HEK293 (cell line): ENCODE data around the gene HAUS5.

Experiments used
- CTCF ChIA-PET: fragments of 350-600 bp; formaldehyde crosslinking; extraction: SDS; loops from one replicate; lab custom pipeline; 2021; ENCODE audit warnings: antibody characterized with exemption; lab: Yijun Ruan, JAX
- POLR2A ChIA-PET: fragments of 300-600 bp; formaldehyde crosslinking; extraction: SDS; loops from one replicate; lab custom pipeline; 2020; ENCODE audit warnings: antibody characterized with exemption, inconsistent platforms; lab: Yijun Ruan, JAX
- H3K27ac ChIP-seq: fragments of 200-500 bp; sonication (Bioruptor generic); 2 replicates; pipeline ENCODE4 v1.5.1; 2014; ENCODE audit warnings: low read depth, low read length, control low read depth, inconsistent platforms; ENCODE audit errors: extremely low read depth
- H3K36me3 ChIP-seq, 2 experiments: fragments of 200-500 bp in 1 of 2; sonication (Bioruptor generic) in 1 of 2; 1 replicate in 1 of 2; 2 replicates in 1 of 2; pipeline ENCODE4 v1.5.1; 2014 to 2017; ENCODE audit warnings: inconsistent platforms in 2 of 2, low read length in 2 of 2; ENCODE audit not compliant: control insufficient read depth in 2 of 2, insufficient read depth in 1 of 2
- H3K4me1 ChIP-seq: fragments of 200-500 bp; sonication (Bioruptor generic); 2 replicates; pipeline ENCODE4 v1.5.1; 2014; ENCODE audit warnings: mild to moderate bottlenecking, low read length, inconsistent platforms; ENCODE audit not compliant: control insufficient read depth, insufficient read depth
- H3K4me3 ChIP-seq: 2 replicates; pipeline ENCODE4 v1.5.1; 2011; ENCODE audit warnings: low read depth, mild to moderate bottlenecking, control low read depth, low read length, moderate library complexity
- H3K9me3 ChIP-seq: fragments of 200-500 bp; sonication (Bioruptor generic); 2 replicates; pipeline ENCODE4 v1.5.1; 2014; ENCODE audit warnings: low read depth, low read length, inconsistent platforms; ENCODE audit not compliant: control insufficient read depth, insufficient read depth
- GLIS2 ChIP-seq: fragments of 450-650 bp; formaldehyde crosslinking; IDR thresholded peaks from 2 replicates; pipeline ENCODE4 v1.5.1; 2016; ENCODE audit warnings: missing biosample characterization, missing genetic modification characterization
- OVOL3 ChIP-seq: fragments of 450-650 bp; formaldehyde crosslinking; IDR thresholded peaks from 2 replicates; pipeline ENCODE4 v1.5.1; 2016; ENCODE audit warnings: missing biosample characterization, missing genetic modification characterization
- SALL2 ChIP-seq: fragments of 450-650 bp; formaldehyde crosslinking; IDR thresholded peaks from 2 replicates; pipeline ENCODE4 v1.5.0; 2017; ENCODE audit warnings: missing biosample characterization, mild to moderate bottlenecking, missing genetic modification characterization, borderline replicate concordance
- SP3 ChIP-seq: fragments of 450-650 bp; formaldehyde crosslinking; IDR thresholded peaks from 2 replicates; pipeline ENCODE4 v1.5.1; 2016; ENCODE audit warnings: missing biosample characterization, missing genetic modification characterization
- ZBTB8A ChIP-seq: fragments of 450-650 bp; formaldehyde crosslinking; IDR thresholded peaks from 2 replicates; pipeline ENCODE4 v1.5.1; 2016; ENCODE audit warnings: missing biosample characterization, missing genetic modification characterization
- ZEB2 ChIP-seq: fragments of 450-650 bp; formaldehyde crosslinking; IDR thresholded peaks from 2 replicates; pipeline ENCODE4 v1.5.1; 2016; ENCODE audit warnings: missing biosample characterization, missing genetic modification characterization
- ZNF221 ChIP-seq: fragments of 450-650 bp; formaldehyde crosslinking; IDR thresholded peaks from 2 replicates; pipeline ENCODE4 v1.5.1; 2017; ENCODE audit warnings: missing biosample characterization, missing genetic modification characterization, borderline replicate concordance
- ZNF292 ChIP-seq: fragments of 450-650 bp; formaldehyde crosslinking; IDR thresholded peaks from 2 replicates; pipeline ENCODE4 v1.5.1; 2016; ENCODE audit warnings: low read depth, missing biosample characterization, missing genetic modification characterization, borderline replicate concordance
- ZNF341 ChIP-seq: fragments of 450-650 bp; formaldehyde crosslinking; IDR thresholded peaks from 2 replicates; pipeline ENCODE4; 2016; ENCODE audit warnings: low read depth, missing biosample characterization, missing genetic modification characterization
- ZNF354C ChIP-seq: fragments of 450-650 bp; formaldehyde crosslinking; IDR thresholded peaks from 2 replicates; pipeline ENCODE4 v1.5.1; 2016; ENCODE audit warnings: missing biosample characterization, missing genetic modification characterization, low read depth, borderline replicate concordance
- ZNF394 ChIP-seq: fragments of 450-650 bp; formaldehyde crosslinking; IDR thresholded peaks from 2 replicates; pipeline ENCODE4 v1.5.1; 2016; ENCODE audit warnings: missing biosample characterization, missing genetic modification characterization, mild to moderate bottlenecking, moderate library complexity, borderline replicate concordance
- ZNF404 ChIP-seq: fragments of 450-650 bp; formaldehyde crosslinking; IDR thresholded peaks from 2 replicates; pipeline ENCODE4 v1.5.1; 2017; ENCODE audit warnings: missing biosample characterization, missing genetic modification characterization
- ZNF473 ChIP-seq: fragments of 450-650 bp; formaldehyde crosslinking; IDR thresholded peaks from 2 replicates; pipeline ENCODE4 v1.5.1; 2017; ENCODE audit warnings: missing biosample characterization, missing genetic modification characterization
- ZNF513 ChIP-seq: fragments of 450-650 bp; IDR thresholded peaks from 2 replicates; pipeline ENCODE4 v1.5.1; 2018; ENCODE audit warnings: missing biosample characterization, missing genetic modification characterization
- ZNF549 ChIP-seq: fragments of 450-650 bp; IDR thresholded peaks from 2 replicates; pipeline ENCODE4 v1.5.1; 2018; ENCODE audit warnings: missing biosample characterization, missing genetic modification characterization, mild to moderate bottlenecking, inconsistent platforms, moderate library complexity
- ZNF561 ChIP-seq: fragments of 450-650 bp; IDR thresholded peaks from 2 replicates; pipeline ENCODE4 v1.5.1; 2018; ENCODE audit warnings: missing biosample characterization, missing genetic modification characterization, borderline replicate concordance
- ZNF580 ChIP-seq: fragments of 450-650 bp; formaldehyde crosslinking; IDR thresholded peaks from 2 replicates; pipeline ENCODE4 v1.5.1; 2016; ENCODE audit warnings: missing biosample characterization, missing genetic modification characterization
- ZNF610 ChIP-seq: fragments of 450-650 bp; formaldehyde crosslinking; IDR thresholded peaks from 2 replicates; pipeline ENCODE4 v1.5.1; 2016; ENCODE audit warnings: missing biosample characterization, missing genetic modification characterization, borderline replicate concordance
- ZNF623 ChIP-seq: fragments of 450-650 bp; formaldehyde crosslinking; IDR thresholded peaks from 2 replicates; pipeline ENCODE4 v1.5.1; 2016; ENCODE audit warnings: missing biosample characterization, missing genetic modification characterization
- ZNF776 ChIP-seq: fragments of 450-650 bp; formaldehyde crosslinking; IDR thresholded peaks from 2 replicates; pipeline ENCODE4 v1.5.0; 2017; ENCODE audit warnings: missing biosample characterization, missing genetic modification characterization, borderline replicate concordance
- ZSCAN23 ChIP-seq: fragments of 450-650 bp; formaldehyde crosslinking; IDR thresholded peaks from 2 replicates; pipeline ENCODE4 v1.5.1; 2016; ENCODE audit warnings: missing biosample characterization, missing genetic modification characterization
- TF ChIP-seq, protein P1 (sequence below): fragments of 450-650 bp; formaldehyde crosslinking; IDR thresholded peaks from 2 replicates; pipeline ENCODE4 v1.5.1; 2016; ENCODE audit warnings: missing biosample characterization, missing genetic modification characterization

Gene HAUS5

DNA sequence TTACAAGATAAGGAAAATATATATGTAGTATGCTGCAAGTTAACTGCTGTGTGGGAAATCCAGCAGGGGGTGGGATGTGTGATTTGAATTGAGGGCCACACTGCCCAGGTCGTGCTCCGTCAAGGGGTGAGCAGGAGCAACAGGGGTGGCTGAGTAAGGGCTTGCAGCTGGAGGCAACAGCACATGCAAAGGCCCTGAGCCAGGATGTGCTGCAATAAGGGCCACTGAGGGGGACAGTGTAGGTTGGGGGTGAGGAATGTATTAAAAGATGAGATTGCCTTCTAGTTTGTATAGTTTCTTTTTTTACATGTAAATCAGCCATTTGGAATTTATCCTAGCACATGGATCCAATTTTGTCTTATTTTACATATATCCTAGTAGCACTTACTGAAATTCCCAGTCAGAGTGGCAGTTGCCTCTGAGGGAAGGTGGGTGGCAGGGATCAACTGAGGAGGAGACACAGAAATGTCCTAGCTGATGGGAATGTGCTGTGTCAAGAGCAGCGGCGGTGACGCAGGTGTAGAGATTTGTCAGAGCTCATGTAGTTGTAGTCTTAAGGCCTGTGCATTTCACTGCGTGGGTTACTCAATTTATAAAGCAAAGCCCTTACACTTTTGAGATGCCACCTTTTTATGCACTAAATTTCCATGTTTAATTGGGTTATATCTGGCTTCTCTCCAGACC, 10.9 kb downstream of the HAUS5 start:
- ChIA-PET POLR2A (interaction anchor here (0.5 to 4.1 kb wide), 8 partner anchors 9 to 117 kb away, joined by 3 to 25 read pairs (median 7); partner anchors contain the start of genes COX6B1 and HAUS5), CTCF (interaction anchor here (1.2 to 1.7 kb wide), 4 partner anchors 11 to 75 kb away, joined by 3 to 7 read pairs (median 4); partner anchors contain the start of gene HAUS5)
- peaks cover 52 to 81% of the 10 kb centered on the region in 2 experiments for H3K36me3 ChIP-seq
- H3K4me3 ChIP-seq = no peak overlapping the region
- peak overlapping the region; percentile 46; the same call in 1 of the 2 replicates for H3K27ac ChIP-seq
- peak; percentile 94 for TF ChIP-seq ZNF623 (tag by site-specific recombination)
- TF ChIP-seq ZNF394 (tag by site-specific recombination) = no peak
- TF ChIP-seq, all 188 proteins: peak for 1
- no peaks in the 10 kb centered on the region for H3K9me3 ChIP-seq
- peaks cover 6% of the 10 kb centered on the region for H3K4me1 ChIP-seq

- Histone ChIP-seq H3K36me3 (peaks cover 40 to 70% of the 10 kb centered on the region in 2 experiments), H3K9me3 (no peaks in the 10 kb centered on the region), H3K27ac (peak overlapping the region; percentile 83), H3K4me3 (peak overlapping the region; percentile 48), H3K4me1 (peaks cover 13% of the 10 kb centered on the region)
- POLR2A ChIA-PET = interaction anchor here (0.5 to 1.7 kb wide), 9 partner anchors 9 to 302 kb away, joined by 3 to 11 read pairs (median 4); partner anchors contain the start of genes COX6B1 and HAUS5
- TF ChIP-seq ZNF776 (tag by site-specific recombination) (no peak), ZNF561 (tag by site-specific recombination) (peak; percentile 75; the same call in 1 of the 2 replicates), ZBTB8A (tag by site-specific recombination) (no peak), ZNF221 (tag by site-specific recombination) (no peak), ZNF404 (tag by site-specific recombination) (no peak), ZNF610 (tag by site-specific recombination) (0 out of 2 replicates have a peak, but pooled peaks have one; percentile 51), ZNF513 (tag by site-specific recombination) (no peak), ZEB2 (tag by site-specific recombination) (no peak), ZNF549 (tag by site-specific recombination) (no peak), SALL2 (tag by site-specific recombination) (no peak), ZNF292 (tag by site-specific recombination) (no peak), ZNF473 (no peak), GLIS2 (tag by site-specific recombination) (no peak), ZSCAN23 (no peak), OVOL3 (tag by site-specific recombination) (no peak)
- CTCF ChIA-PET = interaction anchor here (0.6 to 1.2 kb wide), 2 partner anchors 74 to 200 kb away, joined by 3 read pairs; no protein-coding TSS in a partner anchor
These were observed 15.7 kb downstream of the HAUS5 start for GRCh38 chr19:35628264-35628564.

DNA sequence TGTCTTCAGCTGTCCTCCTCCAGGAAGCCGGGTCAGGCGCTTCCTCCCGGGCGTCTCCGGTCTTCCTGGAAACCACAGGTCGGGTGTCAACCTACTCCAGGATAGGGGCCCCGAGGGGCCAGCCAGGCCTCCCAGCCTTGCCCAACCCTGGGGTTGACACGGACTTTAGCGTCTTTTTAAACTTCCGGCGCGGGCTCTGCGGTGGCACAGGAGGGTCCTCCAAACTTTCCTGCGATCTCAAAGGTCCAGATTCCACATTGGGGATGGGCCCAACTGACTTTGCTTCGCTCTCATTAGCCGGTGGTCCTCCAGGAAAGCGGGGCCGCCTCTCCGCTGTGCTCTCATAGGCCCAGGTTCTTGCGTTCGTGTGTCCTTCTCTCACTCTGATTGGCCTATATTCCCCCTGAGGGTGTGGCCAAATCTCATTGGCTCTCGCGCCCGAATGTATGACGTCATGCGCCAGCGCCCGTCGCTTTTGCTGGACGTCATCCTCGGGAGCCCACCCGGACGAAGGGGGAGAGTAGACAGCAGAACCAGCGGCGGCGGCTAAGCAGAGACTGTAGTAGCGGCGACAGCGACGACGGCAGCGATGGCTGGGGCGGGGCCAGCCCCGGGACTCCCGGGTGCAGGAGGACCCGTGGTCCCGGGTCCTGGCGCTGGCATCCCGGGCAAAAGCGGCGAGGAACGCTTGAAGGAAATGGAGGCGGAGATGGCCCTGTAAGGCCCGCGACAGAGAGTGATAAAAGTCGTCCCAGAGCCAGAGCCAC, 16.2 kb downstream of the HAUS5 start, which contains the start of gene RBM42:
RBM42 (plus strand) TSS at position 472 of the 767 bp plus-strand sequence; CDS start at position 590, 118 bp downstream.
- Histone ChIP-seq H3K9me3 (no peaks in the 10 kb centered on the region), H3K36me3 (peaks cover 40 to 70% of the 10 kb centered on the region in 2 experiments), H3K27ac (peak within 1 kb of the TSS; percentile 83), H3K4me3 (peak within 1 kb of the TSS; percentile 62), H3K4me1 (peaks cover 13% of the 10 kb centered on the region)
- ChIA-PET POLR2A (interaction anchor here (0.5 to 4.6 kb wide), 11 partner anchors 9 to 302 kb away, joined by 3 to 42 read pairs (median 4); partner anchors contain the start of genes COX6B1 and HAUS5), CTCF (interaction anchor here (0.6 to 1.2 kb wide), 2 partner anchors 74 to 199 kb away, joined by 3 read pairs; no protein-coding TSS in a partner anchor)
- TF ChIP-seq ZNF354C (tag by site-specific recombination) (no peak), ZNF341 (tag by site-specific recombination) (peak; percentile 70), SP3 (tag by site-specific recombination) (peak; percentile 100), ZSCAN23 (peak; percentile 57; the same call in 1 of the 2 replicates), ZNF580 (tag by site-specific recombination) (peak; percentile 95)
- TF ChIP-seq, protein P1, sequence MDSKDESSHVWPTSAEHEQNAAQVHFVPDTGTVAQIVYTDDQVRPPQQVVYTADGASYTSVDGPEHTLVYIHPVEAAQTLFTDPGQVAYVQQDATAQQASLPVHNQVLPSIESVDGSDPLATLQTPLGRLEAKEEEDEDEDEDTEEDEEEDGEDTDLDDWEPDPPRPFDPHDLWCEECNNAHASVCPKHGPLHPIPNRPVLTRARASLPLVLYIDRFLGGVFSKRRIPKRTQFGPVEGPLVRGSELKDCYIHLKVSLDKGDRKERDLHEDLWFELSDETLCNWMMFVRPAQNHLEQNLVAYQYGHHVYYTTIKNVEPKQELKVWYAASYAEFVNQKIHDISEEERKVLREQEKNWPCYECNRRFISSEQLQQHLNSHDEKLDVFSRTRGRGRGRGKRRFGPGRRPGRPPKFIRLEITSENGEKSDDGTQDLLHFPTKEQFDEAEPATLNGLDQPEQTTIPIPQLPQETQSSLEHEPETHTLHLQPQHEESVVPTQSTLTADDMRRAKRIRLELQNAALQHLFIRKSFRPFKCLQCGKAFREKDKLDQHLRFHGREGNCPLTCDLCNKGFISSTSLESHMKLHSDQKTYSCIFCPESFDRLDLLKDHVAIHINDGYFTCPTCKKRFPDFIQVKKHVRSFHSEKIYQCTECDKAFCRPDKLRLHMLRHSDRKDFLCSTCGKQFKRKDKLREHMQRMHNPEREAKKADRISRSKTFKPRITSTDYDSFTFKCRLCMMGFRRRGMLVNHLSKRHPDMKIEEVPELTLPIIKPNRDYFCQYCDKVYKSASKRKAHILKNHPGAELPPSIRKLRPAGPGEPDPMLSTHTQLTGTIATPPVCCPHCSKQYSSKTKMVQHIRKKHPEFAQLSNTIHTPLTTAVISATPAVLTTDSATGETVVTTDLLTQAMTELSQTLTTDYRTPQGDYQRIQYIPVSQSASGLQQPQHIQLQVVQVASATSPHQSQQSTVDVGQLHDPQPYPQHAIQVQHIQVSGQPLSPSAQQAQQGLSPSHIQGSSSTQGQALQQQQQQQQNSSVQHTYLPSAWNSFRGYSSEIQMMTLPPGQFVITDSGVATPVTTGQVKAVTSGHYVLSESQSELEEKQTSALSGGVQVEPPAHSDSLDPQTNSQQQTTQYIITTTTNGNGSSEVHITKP (tag by site-specific recombination) = peak; percentile 77
